ENCODE results near the gene PET117.
"Not testable (repeated sequence)": the region's sequence is repeated elsewhere in the genome, so short reads cannot be mapped to it uniquely, and the experiment has no call there.

Gene PET117

GRCh38 chr20:18176318-18176785 lies 38.7 kb downstream of the PET117 start:
- no peak overlapping the region for H3K4me3 ChIP-seq (ENCODE audit: low read length)
- TF ChIP-seq CTCF (IDR thresholded peaks at IDR 0.05; ENCODE audit: insufficient read depth, low read depth, low read length, missing control alignments) = no peak
- DNase-seq (ENCODE audit: low read depth) = no peak

GRCh38 chr20:18180366-18180765 lies 42.7 kb downstream of the PET117 start:
- not testable (repeated sequence) for DNase-seq (ENCODE audit: low read depth); H3K4me3 ChIP-seq (ENCODE audit: low read length)

GRCh38 chr20:18180815-18181214 lies 43.2 kb downstream of the PET117 start:
- TF ChIP-seq CTCF (IDR thresholded peaks at IDR 0.05; ENCODE audit: insufficient read depth, low read depth, low read length, missing control alignments) = no peak
- H3K4me3 ChIP-seq (ENCODE audit: low read length) = no peak overlapping the region
- no peak for DNase-seq (ENCODE audit: low read depth)

- TF ChIP-seq CTCF (IDR thresholded peaks at IDR 0.05; ENCODE audit: insufficient read depth, low read depth, low read length, missing control alignments) = no peak
- peak; percentile 86 for DNase-seq (ENCODE audit: low read depth)
- no peak overlapping the region for H3K4me3 ChIP-seq (ENCODE audit: low read length)
Measured at GRCh38 chr20:18187020-18187419, 49.4 kb downstream of the PET117 start.

GRCh38 chr20:18188434-18188833 lies 50.8 kb downstream of the PET117 start:
- no peak overlapping the region for H3K4me3 ChIP-seq (ENCODE audit: low read length)
- TF ChIP-seq CTCF (IDR thresholded peaks at IDR 0.05; ENCODE audit: insufficient read depth, low read depth, low read length, missing control alignments) = no peak
- DNase-seq (ENCODE audit: low read depth) = no peak

GRCh38 chr20:18190338-18191233 lies 52.9 kb downstream of the PET117 start:
- no peak for DNase-seq (ENCODE audit: low read depth)
- H3K4me3 ChIP-seq (ENCODE audit: low read length) = no peak overlapping the region
- no peak for TF ChIP-seq CTCF (IDR thresholded peaks at IDR 0.05; ENCODE audit: insufficient read depth, low read depth, low read length, missing control alignments)

- no peak overlapping the region for H3K4me3 ChIP-seq (ENCODE audit: low read length)
- TF ChIP-seq CTCF (IDR thresholded peaks at IDR 0.05; ENCODE audit: insufficient read depth, low read depth, low read length, missing control alignments) = no peak
- no peak for DNase-seq (ENCODE audit: low read depth)
Measured at GRCh38 chr20:18191306-18191705, 53.6 kb downstream of the PET117 start.

Data from epithelial cell of esophagus (primary cell).